ENCODE results near the gene KANK3. TPM values are rescaled to one million over a fixed set of nuclear protein-coding genes. Genes with fewer than 3 reads are reported as not detected.
"Not testable (repeated sequence)": the region's sequence is repeated elsewhere in the genome, so short reads cannot be mapped to it uniquely, and the experiment has no call there.

KANK3 gene
- total RNA-seq, 4 donors from 2014 or later: 0.83 to 7.9 (median 4.3) TPM

DNA sequence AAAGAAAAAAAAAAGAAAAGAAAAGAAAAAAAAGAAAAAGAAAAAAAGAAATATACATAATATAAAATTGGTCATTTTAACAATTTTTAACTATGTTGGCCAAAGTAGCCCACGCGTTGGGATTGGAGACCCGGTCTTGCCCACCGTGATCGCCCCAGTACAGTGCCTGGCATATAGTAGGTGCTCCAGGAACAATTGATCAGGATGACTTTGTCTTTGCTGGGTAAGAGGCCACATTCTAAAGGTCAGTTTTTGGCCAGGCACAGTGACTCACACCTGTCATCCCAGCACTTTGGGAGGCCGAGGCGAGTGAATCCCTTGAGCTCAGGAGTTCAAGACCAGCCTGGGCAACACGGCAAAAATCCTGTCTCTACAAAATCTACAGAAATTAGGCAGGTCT lies 17.1 kb upstream of the KANK3 start:
- no peaks in the 10 kb centered on the region for H3K27me3 ChIP-seq
- no peak overlapping the region for H3K4me3 ChIP-seq
- H3K36me3 ChIP-seq: no peaks in the 10 kb centered on the region
- no peak for DNase-seq (ENCODE audit: low spot score in 2 of 2)
- H3K27ac ChIP-seq: no peak overlapping the region
- H3K4me1 ChIP-seq: peaks cover 48% of the 10 kb centered on the region
- 85% methylated on average over 8 of the region's 8 CpGs for WGBS
- H3K9me3 ChIP-seq: no peaks in the 10 kb centered on the region
- TF ChIP-seq POLR2AphosphoS5 (IDR thresholded peaks at IDR 0.05) (no peak), EP300 (IDR thresholded peaks at IDR 0.05) (no peak), POLR2A (IDR thresholded peaks at IDR 0.05) (no peak)
- TF ChIP-seq, protein P1, sequence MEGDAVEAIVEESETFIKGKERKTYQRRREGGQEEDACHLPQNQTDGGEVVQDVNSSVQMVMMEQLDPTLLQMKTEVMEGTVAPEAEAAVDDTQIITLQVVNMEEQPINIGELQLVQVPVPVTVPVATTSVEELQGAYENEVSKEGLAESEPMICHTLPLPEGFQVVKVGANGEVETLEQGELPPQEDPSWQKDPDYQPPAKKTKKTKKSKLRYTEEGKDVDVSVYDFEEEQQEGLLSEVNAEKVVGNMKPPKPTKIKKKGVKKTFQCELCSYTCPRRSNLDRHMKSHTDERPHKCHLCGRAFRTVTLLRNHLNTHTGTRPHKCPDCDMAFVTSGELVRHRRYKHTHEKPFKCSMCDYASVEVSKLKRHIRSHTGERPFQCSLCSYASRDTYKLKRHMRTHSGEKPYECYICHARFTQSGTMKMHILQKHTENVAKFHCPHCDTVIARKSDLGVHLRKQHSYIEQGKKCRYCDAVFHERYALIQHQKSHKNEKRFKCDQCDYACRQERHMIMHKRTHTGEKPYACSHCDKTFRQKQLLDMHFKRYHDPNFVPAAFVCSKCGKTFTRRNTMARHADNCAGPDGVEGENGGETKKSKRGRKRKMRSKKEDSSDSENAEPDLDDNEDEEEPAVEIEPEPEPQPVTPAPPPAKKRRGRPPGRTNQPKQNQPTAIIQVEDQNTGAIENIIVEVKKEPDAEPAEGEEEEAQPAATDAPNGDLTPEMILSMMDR (IDR thresholded peaks at IDR 0.05): no peak

DNA sequence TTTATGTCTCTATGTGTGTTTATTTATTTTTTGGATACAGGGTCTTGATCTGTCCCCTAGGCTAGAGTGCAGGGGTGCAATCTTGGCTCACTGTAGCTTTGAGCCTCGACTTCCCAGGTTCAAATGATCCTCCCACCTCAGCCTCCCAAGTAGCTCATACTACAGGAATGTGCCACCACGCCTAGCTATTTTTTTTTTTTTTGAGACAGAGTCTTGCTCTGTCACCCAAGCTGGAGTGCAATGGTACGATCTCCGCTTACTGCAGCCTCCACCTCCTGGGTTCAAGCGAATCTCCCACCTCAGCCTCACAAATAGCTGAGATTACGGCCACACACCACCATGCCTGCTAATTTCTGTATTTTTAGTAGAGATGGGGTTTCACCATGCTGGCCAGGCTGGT lies 15.9 kb upstream of the KANK3 start:
- WGBS: 82% methylated on average over 6 of the region's 6 CpGs
- no peaks in the 10 kb centered on the region for H3K36me3 ChIP-seq
- no peak for DNase-seq (ENCODE audit: low spot score in 2 of 2)
- peaks cover 48% of the 10 kb centered on the region for H3K4me1 ChIP-seq
- TF ChIP-seq POLR2A (IDR thresholded peaks at IDR 0.05): no peak
- no peaks in the 10 kb centered on the region for H3K9me3 ChIP-seq
- H3K27me3 ChIP-seq: no peaks in the 10 kb centered on the region
- H3K4me3 ChIP-seq: no peak overlapping the region
- no peak overlapping the region for H3K27ac ChIP-seq

DNA sequence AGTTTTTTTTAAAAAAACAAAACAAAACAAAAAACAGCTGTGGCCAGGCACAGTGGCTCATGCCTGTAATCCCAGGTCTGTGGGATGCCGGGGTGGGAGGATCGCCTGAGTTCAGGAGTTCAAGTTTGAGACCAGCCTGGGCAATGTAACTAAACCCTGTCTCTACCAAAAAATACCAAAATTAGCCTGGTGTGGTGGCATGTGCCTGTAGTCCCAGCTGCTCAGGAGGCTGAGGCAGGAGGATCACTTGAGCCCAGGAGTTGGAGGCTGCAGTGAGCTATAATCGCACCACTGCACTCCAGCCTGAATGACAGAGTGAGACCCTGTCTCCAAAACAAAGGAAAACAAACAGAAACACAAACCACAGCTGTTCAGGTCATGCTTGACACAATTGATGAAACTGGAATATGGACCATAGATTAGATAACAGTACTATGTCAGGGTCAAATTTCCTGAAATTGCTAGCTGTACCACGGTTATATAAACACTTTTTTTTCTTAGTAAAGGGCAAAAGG lies 14.0 kb upstream of the KANK3 start:
- H3K27ac ChIP-seq: no peak overlapping the region
- H3K36me3 ChIP-seq: no peaks in the 10 kb centered on the region
- H3K27me3 ChIP-seq: no peaks in the 10 kb centered on the region
- WGBS: 83% methylated on average over 4 of the region's 4 CpGs
- no peak for DNase-seq (ENCODE audit: low spot score in 2 of 2)
- TF ChIP-seq POLR2A (IDR thresholded peaks at IDR 0.05): no peak
- TF ChIP-seq POLR2AphosphoS5 (IDR thresholded peaks at IDR 0.05): no peak
- TF ChIP-seq, protein P1 (IDR thresholded peaks at IDR 0.05): no peak
- TF ChIP-seq EP300 (IDR thresholded peaks at IDR 0.05): no peak
- no peak overlapping the region for H3K4me3 ChIP-seq
- H3K4me1 ChIP-seq: peaks cover 45% of the 10 kb centered on the region
- no peaks in the 10 kb centered on the region for H3K9me3 ChIP-seq

DNA sequence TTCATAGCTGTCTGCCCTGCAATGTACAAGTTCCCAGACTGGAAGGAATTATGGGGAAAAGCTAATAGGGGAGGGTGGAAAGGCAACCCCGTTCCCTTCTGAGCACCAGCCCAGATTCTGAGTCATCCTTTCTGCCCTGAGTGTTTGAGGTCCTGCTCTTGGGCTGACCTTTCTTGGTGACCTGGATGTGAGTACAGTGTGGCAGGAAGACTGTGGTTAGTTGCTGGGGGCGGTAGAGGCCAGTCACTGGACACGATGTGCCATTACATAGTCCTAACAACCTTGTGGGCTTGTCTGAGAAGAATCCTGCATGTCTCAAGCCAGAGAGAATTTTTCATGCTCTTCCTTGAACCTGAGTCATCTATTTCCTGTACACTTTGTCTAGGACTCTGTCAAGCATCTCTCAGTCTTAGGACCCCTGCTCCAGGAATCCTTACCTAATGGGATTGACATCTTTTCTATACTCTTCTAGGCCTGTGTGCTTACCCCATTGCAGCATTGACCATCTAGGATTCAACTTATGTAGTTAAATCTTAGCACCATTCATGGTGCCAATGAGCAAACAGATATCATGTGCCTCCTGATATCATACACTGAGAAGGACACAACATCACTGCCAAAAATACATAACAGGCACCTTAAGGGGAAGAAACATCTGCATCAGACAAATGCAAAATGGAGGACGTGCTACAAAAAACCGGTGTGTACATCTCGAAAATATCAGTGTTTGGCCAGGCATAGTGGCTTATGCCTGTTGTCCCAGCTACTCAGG lies 12.8 kb upstream of the KANK3 start:
- Histone ChIP-seq H3K27me3 (no peaks in the 10 kb centered on the region), H3K4me1 (peaks cover 35% of the 10 kb centered on the region), H3K9me3 (no peaks in the 10 kb centered on the region), H3K36me3 (no peaks in the 10 kb centered on the region), H3K4me3 (no peak overlapping the region), H3K27ac (no peak overlapping the region)
- DNase-seq (ENCODE audit: low spot score in 2 of 2): peak in 1 of 2 donors; percentile 67
- TF ChIP-seq POLR2AphosphoS5 (IDR thresholded peaks at IDR 0.05): peak in 2 of 3 donors; percentile 23 to 76
- TF ChIP-seq, protein P1 (IDR thresholded peaks at IDR 0.05): no peak
- TF ChIP-seq POLR2A (IDR thresholded peaks at IDR 0.05): no peak
- TF ChIP-seq EP300 (IDR thresholded peaks at IDR 0.05): no peak
- 69% methylated on average over 5 of the region's 6 CpGs for WGBS

DNA sequence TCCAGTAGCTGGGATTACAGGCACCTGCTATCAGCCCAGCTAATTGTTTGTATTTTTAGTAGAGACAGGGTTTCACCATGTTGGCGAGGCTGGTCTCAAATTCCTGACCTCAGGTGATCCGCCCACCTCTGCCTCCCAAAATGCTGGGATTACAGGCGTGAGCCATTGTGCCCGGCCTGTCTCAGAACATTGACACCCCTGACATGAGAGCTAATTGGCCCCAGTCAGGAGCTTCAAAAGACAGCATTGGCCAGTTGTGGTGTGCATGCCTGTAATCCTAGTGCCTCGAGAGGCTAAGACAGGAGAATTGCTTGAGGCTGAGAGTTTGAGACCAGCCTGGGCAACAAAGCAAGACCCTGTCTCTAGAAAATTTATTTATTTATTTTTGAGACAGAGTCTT lies 9.8 kb upstream of the KANK3 start:
- H3K36me3 ChIP-seq; H3K4me3 ChIP-seq; DNase-seq (ENCODE audit: low spot score in 2 of 2); H3K27me3 ChIP-seq; H3K9me3 ChIP-seq; H3K27ac ChIP-seq: not testable (repeated sequence)
- 61% methylated on average over 5 of the region's 5 CpGs for WGBS
- peaks cover 40% of the 10 kb centered on the region for H3K4me1 ChIP-seq

DNA sequence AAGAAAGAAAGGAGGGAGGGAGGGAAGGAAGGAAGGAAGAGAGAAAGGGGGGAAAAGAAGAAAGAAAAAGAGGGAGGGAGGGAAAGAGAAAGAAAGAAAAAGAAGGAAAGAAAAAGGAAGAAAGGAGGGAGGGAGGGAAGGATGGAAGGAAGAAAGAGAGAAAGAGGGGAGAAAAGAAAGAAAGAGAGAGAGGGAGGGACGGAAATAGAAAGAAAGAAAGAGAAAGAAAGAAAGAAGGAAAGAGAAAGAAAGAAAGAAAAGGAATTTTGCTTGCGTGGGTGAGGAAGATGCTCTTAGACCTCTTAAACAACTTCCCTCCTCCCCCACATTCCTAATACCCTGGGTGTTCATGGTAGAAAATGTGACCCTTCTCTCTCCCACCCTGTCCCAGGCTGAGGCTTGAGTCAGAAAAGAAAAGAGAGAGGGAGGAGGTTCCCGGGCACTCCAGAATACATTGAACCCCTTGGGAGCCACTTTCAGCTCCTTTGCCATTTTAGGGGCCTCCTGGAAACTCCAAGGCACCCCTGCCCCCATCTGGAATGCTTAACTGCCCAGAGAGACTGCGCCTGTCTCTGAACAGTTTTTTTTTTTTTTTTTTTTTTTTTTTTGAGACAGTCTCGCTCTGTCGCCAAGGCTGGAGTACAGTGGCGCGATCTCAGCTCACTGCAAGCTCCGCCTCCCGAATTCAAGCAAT lies 9.2 kb upstream of the KANK3 start:
- H3K36me3 ChIP-seq: no peaks in the 10 kb centered on the region
- TF ChIP-seq POLR2AphosphoS5 (IDR thresholded peaks at IDR 0.05): no peak
- TF ChIP-seq, protein P1 (IDR thresholded peaks at IDR 0.05): no peak
- no peak for TF ChIP-seq POLR2A (IDR thresholded peaks at IDR 0.05)
- TF ChIP-seq EP300 (IDR thresholded peaks at IDR 0.05): no peak
- no peak overlapping the region for H3K4me3 ChIP-seq
- DNase-seq (ENCODE audit: low spot score in 2 of 2): peak in 1 of 2 donors; percentile 31
- no peak overlapping the region for H3K27ac ChIP-seq
- 29% methylated on average over 10 of the region's 10 CpGs for WGBS
- no peaks in the 10 kb centered on the region for H3K27me3 ChIP-seq
- H3K9me3 ChIP-seq: no peaks in the 10 kb centered on the region
- peaks cover 43% of the 10 kb centered on the region for H3K4me1 ChIP-seq

DNA sequence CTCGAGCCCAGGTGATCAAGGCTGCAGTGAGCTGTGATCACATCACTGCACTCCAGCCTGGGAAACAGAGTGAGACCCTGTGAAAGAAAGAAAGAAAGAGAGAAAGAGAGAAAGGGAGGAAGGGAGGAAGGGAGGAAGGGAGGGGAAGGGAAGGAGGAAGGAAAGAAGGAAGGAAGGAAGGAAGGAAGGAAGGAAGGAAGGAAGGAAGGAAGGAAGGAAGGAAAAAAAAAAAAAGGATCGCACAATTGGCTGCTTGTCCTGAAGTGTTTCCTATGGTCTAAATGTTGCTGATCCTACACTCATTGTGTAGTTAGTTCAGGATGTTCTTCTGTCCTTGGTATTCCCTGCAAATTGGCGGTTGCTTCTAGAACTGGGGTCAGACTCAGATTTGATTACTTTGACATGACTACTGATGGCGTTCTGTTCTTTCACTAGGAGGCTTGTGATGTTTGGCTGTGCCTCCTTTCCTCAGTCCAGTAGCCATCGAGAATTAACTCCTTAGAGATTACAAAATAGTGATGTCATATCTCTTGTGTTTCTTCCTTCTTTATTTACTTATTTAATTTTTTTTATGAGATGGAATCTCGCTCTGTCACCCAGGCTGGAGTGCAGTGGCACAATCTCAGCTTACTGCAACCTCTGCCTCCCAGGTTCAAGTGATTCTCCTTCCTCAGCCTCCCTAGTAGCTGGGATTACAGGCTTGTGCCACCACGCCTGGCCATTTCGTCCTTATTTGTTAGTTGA lies 6.7 kb upstream of the KANK3 start:
- not testable (repeated sequence) for DNase-seq (ENCODE audit: low spot score in 2 of 2); H3K27me3 ChIP-seq; H3K4me3 ChIP-seq; H3K36me3 ChIP-seq; H3K27ac ChIP-seq; H3K9me3 ChIP-seq
- 76% methylated on average over 8 of the region's 8 CpGs for WGBS
- peaks cover 33% of the 10 kb centered on the region for H3K4me1 ChIP-seq
